ENCODE data around the gene ATP2C2.

DNA sequence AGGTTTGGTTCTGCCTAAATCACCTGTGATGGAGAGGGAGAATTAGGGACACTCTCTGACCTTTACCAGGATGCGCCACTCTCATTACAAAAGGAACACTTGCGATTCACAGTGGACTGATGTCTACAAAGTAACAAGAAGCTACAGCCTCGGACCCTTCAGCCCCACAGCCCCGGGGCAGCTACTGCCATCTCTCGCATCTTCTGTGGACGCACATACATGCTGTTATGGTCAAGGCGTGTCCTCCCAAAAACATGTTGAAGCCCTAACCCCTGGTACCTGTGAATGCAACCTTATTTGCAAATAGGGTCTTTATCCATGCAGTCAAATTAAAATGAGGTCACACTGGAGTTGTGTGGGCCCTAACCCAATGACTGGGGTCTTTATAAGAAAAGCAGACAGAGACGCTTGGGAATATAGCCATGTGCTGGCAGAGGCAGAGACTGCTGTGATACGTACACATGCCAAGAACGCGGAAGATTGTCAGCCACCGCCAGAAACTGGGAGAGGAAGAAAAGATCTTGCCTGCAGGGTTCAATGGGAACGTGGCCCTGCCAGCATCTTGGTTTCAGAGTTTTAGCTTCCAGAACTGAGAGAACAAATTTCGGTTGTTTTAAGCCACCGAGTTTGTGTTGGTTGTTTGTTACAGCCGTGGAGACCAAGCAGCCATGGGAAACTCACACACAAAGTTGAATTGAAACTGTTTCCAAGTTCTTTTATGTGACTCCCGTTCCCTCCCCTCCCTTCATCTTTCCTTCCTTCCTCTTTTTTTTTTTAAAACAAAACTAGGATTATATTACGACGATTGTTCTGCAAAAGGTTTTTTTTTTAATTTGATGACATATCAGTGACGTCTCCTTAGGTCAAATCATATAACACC, 23.1 kb downstream of the ATP2C2 start:
- TF ChIP-seq ZNF37A (tag by site-specific recombination; IDR thresholded peaks at IDR 0.05), result no peak
- no peak for TF ChIP-seq SALL2 (tag by site-specific recombination; IDR thresholded peaks at IDR 0.05; ENCODE audit: borderline replicate concordance)
- no peak for TF ChIP-seq GLIS1 (tag by site-specific recombination; IDR thresholded peaks at IDR 0.05)
- TF ChIP-seq PRDM1 (tag by site-specific recombination; IDR thresholded peaks at IDR 0.05), result no peak
- TF ChIP-seq ZNF133 (tag by site-specific recombination; IDR thresholded peaks at IDR 0.05), result no peak
- no peak for TF ChIP-seq ZNF423 (tag by site-specific recombination; IDR thresholded peaks at IDR 0.05)
- TF ChIP-seq, protein P1, sequence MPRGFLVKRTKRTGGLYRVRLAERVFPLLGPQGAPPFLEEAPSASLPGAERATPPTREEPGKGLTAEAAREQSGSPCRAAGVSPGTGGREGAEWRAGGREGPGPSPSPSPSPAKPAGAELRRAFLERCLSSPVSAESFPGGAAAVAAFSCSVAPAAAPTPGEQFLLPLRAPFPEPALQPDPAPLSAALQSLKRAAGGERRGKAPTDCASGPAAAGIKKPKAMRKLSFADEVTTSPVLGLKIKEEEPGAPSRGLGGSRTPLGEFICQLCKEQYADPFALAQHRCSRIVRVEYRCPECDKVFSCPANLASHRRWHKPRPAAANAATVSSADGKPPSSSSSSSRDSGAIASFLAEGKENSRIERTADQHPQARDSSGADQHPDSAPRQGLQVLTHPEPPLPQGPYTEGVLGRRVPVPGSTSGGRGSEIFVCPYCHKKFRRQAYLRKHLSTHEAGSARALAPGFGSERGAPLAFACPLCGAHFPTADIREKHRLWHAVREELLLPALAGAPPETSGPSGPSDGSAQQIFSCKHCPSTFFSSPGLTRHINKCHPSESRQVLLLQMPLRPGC (tag by site-specific recombination; IDR thresholded peaks at IDR 0.05), result no peak
- TF ChIP-seq ZNF76 (tag by site-specific recombination; IDR thresholded peaks at IDR 0.05; ENCODE audit: borderline replicate concordance, low read depth), result no peak
- TF ChIP-seq ZNF18 (tag by site-specific recombination; IDR thresholded peaks at IDR 0.05), result no peak
- TF ChIP-seq CTCF (tag by site-specific recombination; IDR thresholded peaks at IDR 0.05), result no peak
- TF ChIP-seq, protein P2, sequence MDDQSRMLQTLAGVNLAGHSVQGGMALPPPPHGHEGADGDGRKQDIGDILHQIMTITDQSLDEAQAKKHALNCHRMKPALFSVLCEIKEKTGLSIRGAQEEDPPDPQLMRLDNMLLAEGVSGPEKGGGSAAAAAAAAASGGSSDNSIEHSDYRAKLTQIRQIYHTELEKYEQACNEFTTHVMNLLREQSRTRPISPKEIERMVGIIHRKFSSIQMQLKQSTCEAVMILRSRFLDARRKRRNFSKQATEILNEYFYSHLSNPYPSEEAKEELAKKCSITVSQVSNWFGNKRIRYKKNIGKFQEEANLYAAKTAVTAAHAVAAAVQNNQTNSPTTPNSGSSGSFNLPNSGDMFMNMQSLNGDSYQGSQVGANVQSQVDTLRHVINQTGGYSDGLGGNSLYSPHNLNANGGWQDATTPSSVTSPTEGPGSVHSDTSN (CRISPR knock-in tag; IDR thresholded peaks at IDR 0.05), result no peak
- TF ChIP-seq ZNF248 (tag by site-specific recombination; IDR thresholded peaks at IDR 0.05), result no peak
- TF ChIP-seq YY1 (tag by site-specific recombination; IDR thresholded peaks at IDR 0.05), result no peak
- no peak for TF ChIP-seq ZBTB8A (tag by site-specific recombination; IDR thresholded peaks at IDR 0.05)

Data from HEK293 (cell line).